Measurements from ENCODE around the gene FIGLA. TPM values are rescaled to one million over a fixed set of nuclear protein-coding genes. Genes with fewer than 3 reads are reported as not detected.

The FIGLA gene
- total and polyA plus RNA-seq, 8 donors: not detected

GRCh38 chr2:70776266-70776665, 14.2 kb downstream of the FIGLA start:
- H3K36me3 ChIP-seq: no peaks in the 10 kb centered on the region
- no peaks in the 10 kb centered on the region for H3K9me3 ChIP-seq
- H3K27ac ChIP-seq: no peak overlapping the region
- TF ChIP-seq CTCF (IDR thresholded peaks at IDR 0.05): no peak
- H3K4me1 ChIP-seq: no peaks in the 10 kb centered on the region
- intact Hi-C loops (cut with DNase I): no loop called here
- ATAC-seq (no peak), DNase-seq (no peak)
- peaks cover 0 to 45% of the 10 kb centered on the region in 2 donors for H3K27me3 ChIP-seq
- no peak overlapping the region for H3K4me3 ChIP-seq

- DNase-seq (no peak), ATAC-seq (no peak)
- no peak for TF ChIP-seq CTCF (IDR thresholded peaks at IDR 0.05)
- Histone ChIP-seq H3K4me1 (no peaks in the 10 kb centered on the region), H3K36me3 (no peaks in the 10 kb centered on the region), H3K27ac (no peak overlapping the region), H3K9me3 (no peaks in the 10 kb centered on the region), H3K27me3 (peaks cover 0 to 55% of the 10 kb centered on the region in 2 donors), H3K4me3 (no peak overlapping the region)
- intact Hi-C loops (cut with DNase I): no loop called here
Measured at GRCh38 chr2:70775141-70775540, 15.3 kb downstream of the FIGLA start.

- intact Hi-C loops (cut with DNase I): no loop called here
- H3K27ac ChIP-seq: no peak overlapping the region
Measured at GRCh38 chr2:70772486-70773155, 17.8 kb downstream of the FIGLA start.

GRCh38 chr2:70771446-70771845, 19.0 kb downstream of the FIGLA start:
- Histone ChIP-seq H3K36me3 (no peaks in the 10 kb centered on the region), H3K9me3 (no peaks in the 10 kb centered on the region), H3K27me3 (peaks cover 24 to 86% of the 10 kb centered on the region in 2 donors), H3K27ac (no peak overlapping the region), H3K4me3 (no peak overlapping the region), H3K4me1 (peaks cover 6 to 16% of the 10 kb centered on the region in 2 donors)
- TF ChIP-seq CTCF (IDR thresholded peaks at IDR 0.05): no peak
- ATAC-seq (no peak), DNase-seq (no peak)
- intact Hi-C loops (cut with DNase I): no loop called here

More at GRCh38 chr2:70772486-70773155, 17.8 kb downstream of the FIGLA start:
- Histone ChIP-seq H3K4me3 (no peak overlapping the region), H3K9me3 (no peaks in the 10 kb centered on the region), H3K4me1 (peaks cover 3 to 5% of the 10 kb centered on the region in 2 donors), H3K27me3 (peaks cover 12 to 75% of the 10 kb centered on the region in 2 donors), H3K36me3 (no peaks in the 10 kb centered on the region)
- no peak for TF ChIP-seq CTCF (IDR thresholded peaks at IDR 0.05)
- DNase-seq (no peak), ATAC-seq (no peak)

GRCh38 chr2:70769450-70769849, 21.0 kb downstream of the FIGLA start:
- Histone ChIP-seq H3K36me3 (no peaks in the 10 kb centered on the region), H3K4me3 (no peak overlapping the region), H3K9me3 (no peaks in the 10 kb centered on the region), H3K27me3 (peaks cover 31 to 97% of the 10 kb centered on the region in 2 donors), H3K27ac (no peak overlapping the region), H3K4me1 (peaks cover 6 to 18% of the 10 kb centered on the region in 2 donors)
- no peak for TF ChIP-seq CTCF (IDR thresholded peaks at IDR 0.05)
- intact Hi-C loops (cut with DNase I): no loop called here
- DNase-seq (no peak), ATAC-seq (no peak)
